Ishikawa (cell line): ENCODE data around the gene REP15.

Source experiments
- CEBPB ChIP-seq: IDR thresholded peaks from 2 replicates; pipeline ENCODE4 v1.6.1; 2012
- EP300 ChIP-seq: IDR thresholded peaks from 2 replicates; pipeline ENCODE4 v1.6.1; 2012; ENCODE audit warnings: borderline replicate concordance
- RAD21 ChIP-seq: IDR thresholded peaks from 2 replicates; pipeline ENCODE4 v1.6.1; 2012; ENCODE audit warnings: low read depth
- REST ChIP-seq: IDR thresholded peaks from 2 replicates; pipeline ENCODE4 v1.6.1; 2012; ENCODE audit warnings: low read depth, mild to moderate bottlenecking
- TAF1 ChIP-seq: IDR thresholded peaks from 2 replicates; pipeline ENCODE4 v1.6.1; 2012; ENCODE audit warnings: low read depth, mild to moderate bottlenecking
- TCF12 ChIP-seq: IDR thresholded peaks from 2 replicates; pipeline ENCODE4 v1.6.1; 2012; ENCODE audit warnings: low read depth
- YY1 ChIP-seq: IDR thresholded peaks from 2 replicates; pipeline ENCODE4 v1.6.1; 2012; ENCODE audit warnings: low read depth
- ZBTB7A ChIP-seq: IDR thresholded peaks from 2 replicates; pipeline ENCODE4 v1.6.1; 2012; ENCODE audit warnings: low read depth
- TF ChIP-seq, protein P1 (sequence below): IDR thresholded peaks from 2 replicates; pipeline ENCODE4 v1.6.1; 2012

DNA sequence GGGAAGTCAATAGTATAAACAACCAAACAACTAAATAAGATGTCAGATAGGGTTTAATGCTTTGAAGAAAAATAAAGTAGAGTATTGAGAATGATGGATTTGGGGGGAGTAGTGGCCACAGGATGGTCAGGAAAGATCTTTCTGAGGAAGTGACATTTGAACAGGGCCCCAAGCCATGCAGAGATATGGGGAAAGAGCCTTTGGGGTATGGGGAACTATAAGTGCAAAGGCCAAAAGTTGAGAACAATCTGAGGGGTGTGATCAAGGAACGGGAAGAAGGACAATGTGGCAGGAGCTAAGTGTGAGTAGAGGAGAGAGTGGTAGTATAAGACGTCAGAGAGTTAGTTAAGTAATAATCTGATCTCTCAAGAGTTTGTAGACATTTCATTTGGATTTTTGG, 15.7 kb downstream of the REP15 start:
- TF ChIP-seq TCF12 (no peak), ZBTB7A (no peak), TAF1 (no peak), EP300 (no peak), YY1 (no peak), RAD21 (no peak), REST (no peak), CEBPB (no peak)
- TF ChIP-seq, protein P1, sequence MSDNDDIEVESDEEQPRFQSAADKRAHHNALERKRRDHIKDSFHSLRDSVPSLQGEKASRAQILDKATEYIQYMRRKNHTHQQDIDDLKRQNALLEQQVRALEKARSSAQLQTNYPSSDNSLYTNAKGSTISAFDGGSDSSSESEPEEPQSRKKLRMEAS, result no peak
